Measurements from ENCODE around the gene SETDB1. TPM values are rescaled to one million over a fixed set of nuclear protein-coding genes. Genes with fewer than 3 reads are reported as not detected.
A peak's percentile ranks its signal among the peaks of the same experiment; 100 is the strongest.

Gene SETDB1
- polyA plus RNA-seq, 4 donors: 12.7 to 56.1 (median 19.4) TPM

GRCh38 chr1:150981177-150981804, 55.1 kb downstream of the SETDB1 start:
- Histone ChIP-seq H3K27me3 (ENCODE audit: control insufficient read depth in 3 of 3, insufficient read depth in 3 of 3, low read length in 3 of 3) (no peaks in the 10 kb centered on the region), H3K4me3 (ENCODE audit: low read depth in 1 of 3, low read length in 3 of 3) (no peak overlapping the region), H3K27ac (ENCODE audit: low read depth in 1 of 3, low read length in 2 of 3) (peak overlapping the region in 1 of 3 donors; percentile 67), H3K36me3 (ENCODE audit: control insufficient read depth in 3 of 3, insufficient read depth in 2 of 3, low read depth in 1 of 3, low read length in 3 of 3) (peaks cover 0 to 9% (median 0%) of the 10 kb centered on the region in 3 donors), H3K9me3 (ENCODE audit: control insufficient read depth in 2 of 2, insufficient read depth in 1 of 2, low read depth in 1 of 2, low read length in 1 of 2) (no peaks in the 10 kb centered on the region), H3K4me1 (ENCODE audit: control insufficient read depth in 3 of 3, insufficient read depth in 2 of 3, low read depth in 1 of 3, low read length in 2 of 3) (peaks cover 0 to 53% (median 3%) of the 10 kb centered on the region in 3 donors)
- FAIRE-seq: no peak
- DNase-seq: peak; percentile 44 to 48
- WGBS, 3 donors: 37 to 74% (median 55%) methylated on average over 6 of the region's 6 CpGs

- no peaks in the 10 kb centered on the region for H3K9me3 ChIP-seq (ENCODE audit: control insufficient read depth in 2 of 2, insufficient read depth in 1 of 2, low read depth in 1 of 2, low read length in 1 of 2)
- WGBS, 3 donors: 29 to 58% (median 39%) methylated on average over 12 of the region's 12 CpGs
- no peaks in the 10 kb centered on the region for H3K27me3 ChIP-seq (ENCODE audit: control insufficient read depth in 3 of 3, insufficient read depth in 3 of 3, low read length in 3 of 3)
- DNase-seq: peak; percentile 74 to 82
- peaks cover 0 to 45% (median 3%) of the 10 kb centered on the region in 3 donors for H3K4me1 ChIP-seq (ENCODE audit: control insufficient read depth in 3 of 3, insufficient read depth in 2 of 3, low read depth in 1 of 3, low read length in 2 of 3)
- FAIRE-seq: no peak
- no peak within 1 kb of the TSS for H3K4me3 ChIP-seq (ENCODE audit: low read depth in 1 of 3, low read length in 3 of 3)
- peak within 1 kb of the TSS in 2 of 3 donors; percentile 4 to 67 for H3K27ac ChIP-seq (ENCODE audit: low read depth in 1 of 3, low read length in 2 of 3)
- H3K36me3 ChIP-seq (ENCODE audit: control insufficient read depth in 3 of 3, insufficient read depth in 2 of 3, low read depth in 1 of 3, low read length in 3 of 3): peaks cover 0 to 9% (median 0%) of the 10 kb centered on the region in 3 donors
Measured at GRCh38 chr1:150981805-150982712, 55.9 kb downstream of the SETDB1 start, which contains the start of gene ANXA9. TSS of gene ANXA9 (plus strand) at chr1:150982292. CDS start at chr1:150983106, 814 bp downstream.

- H3K27ac ChIP-seq (ENCODE audit: low read depth in 1 of 3, low read length in 2 of 3): no peak overlapping the region
- 89 to 95% (median 94%) methylated on average over 2 of the region's 2 CpGs for WGBS, 3 donors
- H3K4me1 ChIP-seq (ENCODE audit: control insufficient read depth in 3 of 3, insufficient read depth in 2 of 3, low read depth in 1 of 3, low read length in 2 of 3): peaks cover 0 to 25% (median 0%) of the 10 kb centered on the region in 3 donors
- peaks cover 0 to 9% (median 0%) of the 10 kb centered on the region in 3 donors for H3K36me3 ChIP-seq (ENCODE audit: control insufficient read depth in 3 of 3, insufficient read depth in 2 of 3, low read depth in 1 of 3, low read length in 3 of 3)
- no peaks in the 10 kb centered on the region for H3K9me3 ChIP-seq (ENCODE audit: control insufficient read depth in 2 of 2, insufficient read depth in 1 of 2, low read depth in 1 of 2, low read length in 1 of 2)
- FAIRE-seq: no peak
- DNase-seq: no peak
- no peaks in the 10 kb centered on the region for H3K27me3 ChIP-seq (ENCODE audit: control insufficient read depth in 3 of 3, insufficient read depth in 3 of 3, low read length in 3 of 3)
- H3K4me3 ChIP-seq (ENCODE audit: low read depth in 1 of 3, low read length in 3 of 3): no peak overlapping the region
Measured at GRCh38 chr1:150985179-150985825, 59.1 kb downstream of the SETDB1 start.

GRCh38 chr1:150987924-150988323, 61.8 kb downstream of the SETDB1 start:
- no peak overlapping the region for H3K27ac ChIP-seq (ENCODE audit: low read depth in 1 of 3, low read length in 2 of 3)
- FAIRE-seq: no peak
- no peak overlapping the region for H3K4me3 ChIP-seq (ENCODE audit: low read depth in 1 of 3, low read length in 3 of 3)
- H3K4me1 ChIP-seq (ENCODE audit: control insufficient read depth in 3 of 3, insufficient read depth in 2 of 3, low read depth in 1 of 3, low read length in 2 of 3): peaks cover 0 to 4% (median 0%) of the 10 kb centered on the region in 3 donors
- DNase-seq: no peak
- no peaks in the 10 kb centered on the region for H3K9me3 ChIP-seq (ENCODE audit: control insufficient read depth in 2 of 2, insufficient read depth in 1 of 2, low read depth in 1 of 2, low read length in 1 of 2)
- WGBS, 3 donors: 79 to 88% (median 87%) methylated on average over 7 of the region's 7 CpGs
- peaks cover 0 to 3% (median 0%) of the 10 kb centered on the region in 3 donors for H3K36me3 ChIP-seq (ENCODE audit: control insufficient read depth in 3 of 3, insufficient read depth in 2 of 3, low read depth in 1 of 3, low read length in 3 of 3)
- H3K27me3 ChIP-seq (ENCODE audit: control insufficient read depth in 3 of 3, insufficient read depth in 3 of 3, low read length in 3 of 3): no peaks in the 10 kb centered on the region

GRCh38 chr1:150992626-150993025, 66.5 kb downstream of the SETDB1 start:
- DNase-seq (no peak), FAIRE-seq (no peak)
- H3K27me3 ChIP-seq (ENCODE audit: control insufficient read depth in 3 of 3, insufficient read depth in 3 of 3, low read length in 3 of 3): no peaks in the 10 kb centered on the region
- no peak overlapping the region for H3K27ac ChIP-seq (ENCODE audit: low read depth in 1 of 3, low read length in 2 of 3)
- H3K36me3 ChIP-seq (ENCODE audit: control insufficient read depth in 3 of 3, insufficient read depth in 2 of 3, low read depth in 1 of 3, low read length in 3 of 3): peaks cover 0 to 15% (median 0%) of the 10 kb centered on the region in 3 donors
- no peaks in the 10 kb centered on the region for H3K9me3 ChIP-seq (ENCODE audit: control insufficient read depth in 2 of 2, insufficient read depth in 1 of 2, low read depth in 1 of 2, low read length in 1 of 2)
- 71 to 81% (median 75%) methylated on average over 4 of the region's 4 CpGs for WGBS, 3 donors
- H3K4me1 ChIP-seq (ENCODE audit: control insufficient read depth in 3 of 3, insufficient read depth in 2 of 3, low read depth in 1 of 3, low read length in 2 of 3): no peaks in the 10 kb centered on the region
- no peak overlapping the region for H3K4me3 ChIP-seq (ENCODE audit: low read depth in 1 of 3, low read length in 3 of 3)

- no peak overlapping the region for H3K27ac ChIP-seq (ENCODE audit: low read depth in 1 of 3, low read length in 2 of 3)
- no peaks in the 10 kb centered on the region for H3K4me1 ChIP-seq (ENCODE audit: control insufficient read depth in 3 of 3, insufficient read depth in 2 of 3, low read depth in 1 of 3, low read length in 2 of 3)
- no peaks in the 10 kb centered on the region for H3K27me3 ChIP-seq (ENCODE audit: control insufficient read depth in 3 of 3, insufficient read depth in 3 of 3, low read length in 3 of 3)
- 63 to 77% (median 64%) methylated on average over 3 of the region's 3 CpGs for WGBS, 3 donors
- FAIRE-seq: no peak
- no peak overlapping the region for H3K4me3 ChIP-seq (ENCODE audit: low read depth in 1 of 3, low read length in 3 of 3)
- peaks cover 0 to 29% (median 4%) of the 10 kb centered on the region in 3 donors for H3K36me3 ChIP-seq (ENCODE audit: control insufficient read depth in 3 of 3, insufficient read depth in 2 of 3, low read depth in 1 of 3, low read length in 3 of 3)
- DNase-seq: no peak
- no peaks in the 10 kb centered on the region for H3K9me3 ChIP-seq (ENCODE audit: control insufficient read depth in 2 of 2, insufficient read depth in 1 of 2, low read depth in 1 of 2, low read length in 1 of 2)
Measured at GRCh38 chr1:150994248-150994647, 68.1 kb downstream of the SETDB1 start.

- no peaks in the 10 kb centered on the region for H3K27me3 ChIP-seq (ENCODE audit: control insufficient read depth in 3 of 3, insufficient read depth in 3 of 3, low read length in 3 of 3)
- 52 to 56% (median 54%) methylated on average over 4 of the region's 4 CpGs for WGBS, 3 donors
- H3K27ac ChIP-seq (ENCODE audit: low read depth in 1 of 3, low read length in 2 of 3): peak overlapping the region in 1 of 3 donors; percentile 27
- no peak overlapping the region for H3K4me3 ChIP-seq (ENCODE audit: low read depth in 1 of 3, low read length in 3 of 3)
- no peaks in the 10 kb centered on the region for H3K4me1 ChIP-seq (ENCODE audit: control insufficient read depth in 3 of 3, insufficient read depth in 2 of 3, low read depth in 1 of 3, low read length in 2 of 3)
- H3K36me3 ChIP-seq (ENCODE audit: control insufficient read depth in 3 of 3, insufficient read depth in 2 of 3, low read depth in 1 of 3, low read length in 3 of 3): peaks cover 3 to 41% (median 4%) of the 10 kb centered on the region in 3 donors
- no peak for FAIRE-seq
- DNase-seq: no peak
- H3K9me3 ChIP-seq (ENCODE audit: control insufficient read depth in 2 of 2, insufficient read depth in 1 of 2, low read depth in 1 of 2, low read length in 1 of 2): no peaks in the 10 kb centered on the region
Measured at GRCh38 chr1:150995460-150995859, 69.3 kb downstream of the SETDB1 start.

- peak; percentile 32 to 40 for DNase-seq
- no peak for FAIRE-seq
- H3K4me3 ChIP-seq (ENCODE audit: low read depth in 1 of 3, low read length in 3 of 3): no peak overlapping the region
- 33 to 35% (median 34%) methylated on average over 9 of the region's 9 CpGs for WGBS, 3 donors
- no peaks in the 10 kb centered on the region for H3K4me1 ChIP-seq (ENCODE audit: control insufficient read depth in 3 of 3, insufficient read depth in 2 of 3, low read depth in 1 of 3, low read length in 2 of 3)
- H3K9me3 ChIP-seq (ENCODE audit: control insufficient read depth in 2 of 2, insufficient read depth in 1 of 2, low read depth in 1 of 2, low read length in 1 of 2): no peaks in the 10 kb centered on the region
- H3K27ac ChIP-seq (ENCODE audit: low read depth in 1 of 3, low read length in 2 of 3): peak overlapping the region in 1 of 3 donors; percentile 27
- peaks cover 3 to 44% (median 4%) of the 10 kb centered on the region in 3 donors for H3K36me3 ChIP-seq (ENCODE audit: control insufficient read depth in 3 of 3, insufficient read depth in 2 of 3, low read depth in 1 of 3, low read length in 3 of 3)
- H3K27me3 ChIP-seq (ENCODE audit: control insufficient read depth in 3 of 3, insufficient read depth in 3 of 3, low read length in 3 of 3): no peaks in the 10 kb centered on the region
Measured at GRCh38 chr1:150995896-150996295, 69.7 kb downstream of the SETDB1 start.
